Measurements from ENCODE around the gene CPS1.

The CPS1 gene

DNA sequence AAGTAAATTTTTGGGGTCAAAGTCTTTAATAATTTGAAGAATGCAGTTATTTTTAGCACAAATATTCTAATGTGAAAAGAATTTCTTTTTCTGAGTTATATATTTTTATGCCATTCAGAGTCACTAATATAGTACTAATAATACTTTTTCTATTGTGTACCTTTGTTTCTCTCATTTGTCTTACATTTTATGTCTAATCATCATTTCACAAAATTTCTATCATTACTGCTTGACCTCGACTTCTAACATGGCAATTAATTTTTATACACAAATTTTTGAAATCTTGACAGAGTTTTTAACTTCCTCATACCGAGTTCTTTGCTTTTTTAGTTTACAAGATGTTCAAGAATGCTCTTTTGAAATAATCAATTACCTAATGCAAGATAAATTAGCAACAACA lies 8.4 kb upstream of the CPS1 start:
- no peak for FAIRE-seq

DNA sequence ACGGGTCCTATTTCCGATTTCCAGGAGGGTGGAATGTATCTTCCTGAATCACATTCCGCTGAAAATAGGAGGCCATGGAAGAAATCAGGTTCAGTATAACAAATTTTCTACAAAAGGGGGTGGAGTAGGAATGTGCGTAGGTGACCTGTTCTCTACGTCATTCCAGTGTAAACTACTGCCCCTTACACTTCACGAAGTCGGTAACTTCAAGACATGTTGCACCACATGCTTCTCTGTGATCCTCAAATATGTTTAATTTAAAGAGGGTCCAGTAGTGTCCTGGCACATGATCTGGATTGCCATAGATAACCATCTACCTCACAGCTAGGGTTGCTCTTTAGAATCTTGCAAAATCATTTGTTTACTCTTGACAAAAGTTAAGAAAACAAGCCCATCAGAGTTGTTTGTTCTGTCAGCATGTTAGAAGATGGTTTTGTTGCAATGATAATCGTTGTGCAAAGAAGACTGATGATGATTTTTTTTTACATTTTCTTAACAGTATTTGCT lies 7.5 kb upstream of the CPS1 start:
- no peak for FAIRE-seq

DNA sequence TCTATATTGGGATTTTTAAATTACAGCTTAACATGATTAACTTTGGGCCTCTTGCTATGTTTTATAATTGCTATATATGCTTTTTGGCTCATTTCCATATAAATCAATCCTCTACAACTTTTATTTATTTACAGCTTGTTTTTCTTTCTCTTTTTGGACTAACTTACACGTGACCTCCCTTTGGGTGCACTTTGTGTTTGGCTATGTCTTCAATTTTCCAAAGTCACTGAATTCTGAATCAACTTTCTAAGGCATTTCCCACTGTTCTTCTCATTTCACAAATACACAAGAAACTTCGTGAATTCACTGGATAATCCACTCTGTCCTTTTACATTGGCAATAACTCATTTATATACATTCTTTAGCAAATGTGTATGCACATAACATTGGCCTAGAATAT lies 5.4 kb upstream of the CPS1 start:
- FAIRE-seq: no peak

DNA sequence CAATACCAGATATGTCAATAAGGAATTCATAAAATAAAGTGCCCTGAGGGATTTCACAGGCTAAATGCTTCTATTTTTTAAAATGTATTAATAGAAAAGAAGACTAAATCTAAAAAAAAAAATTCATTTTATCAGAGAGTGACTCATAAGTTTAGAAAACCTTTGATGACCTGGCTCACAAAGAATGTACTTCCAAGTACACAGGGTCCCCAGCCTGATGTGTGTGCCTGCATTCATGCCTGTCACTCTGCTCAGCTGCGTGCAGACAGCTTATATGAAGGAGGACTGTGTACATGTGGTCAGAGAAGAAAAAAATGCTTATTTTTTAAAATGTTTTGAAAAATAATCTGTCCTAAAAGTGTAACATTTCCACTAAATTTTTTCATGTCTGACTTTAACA lies 3.0 kb upstream of the CPS1 start:
- no peak for FAIRE-seq

DNA sequence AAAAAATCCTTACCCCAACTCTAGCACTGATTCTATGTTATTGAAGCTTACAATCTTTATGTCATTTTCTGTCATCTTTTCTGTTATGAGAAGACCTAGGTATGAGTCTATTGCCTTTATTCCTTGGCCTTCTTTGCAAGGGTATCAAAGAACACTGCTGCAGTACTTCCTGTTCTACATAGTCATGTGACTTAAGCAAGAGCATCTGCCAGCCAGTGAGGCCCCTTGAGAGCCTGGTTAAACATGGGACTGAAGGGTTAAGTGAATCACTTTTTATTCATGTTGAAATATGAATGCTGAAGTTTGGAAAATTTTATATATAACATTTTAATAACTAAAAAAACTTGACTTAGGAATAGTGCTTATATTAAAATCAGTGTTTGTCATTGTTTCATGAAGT lies 844 bp upstream of the CPS1 start:
- no peak for FAIRE-seq

DNA sequence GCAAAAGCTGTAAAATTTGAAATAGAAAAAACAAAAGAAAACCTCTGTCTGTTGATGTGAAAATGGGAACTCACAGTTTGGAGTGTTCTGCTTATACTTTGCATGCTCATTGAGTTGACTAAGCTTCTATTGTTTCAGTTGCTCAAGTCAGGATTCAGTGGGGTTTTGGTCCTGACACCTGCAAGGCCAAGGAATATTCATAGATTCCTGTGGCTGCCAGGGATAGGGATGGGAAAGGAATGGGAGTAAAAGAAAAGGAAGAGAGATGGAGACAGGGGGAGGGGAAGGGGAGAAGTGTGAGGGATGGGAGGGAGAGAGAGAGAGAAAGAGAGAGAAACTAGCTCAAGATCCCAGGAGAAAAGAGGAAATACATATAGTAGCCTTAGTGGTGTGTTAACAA lies 1.3 kb downstream of the CPS1 start:
- FAIRE-seq: no peak

DNA sequence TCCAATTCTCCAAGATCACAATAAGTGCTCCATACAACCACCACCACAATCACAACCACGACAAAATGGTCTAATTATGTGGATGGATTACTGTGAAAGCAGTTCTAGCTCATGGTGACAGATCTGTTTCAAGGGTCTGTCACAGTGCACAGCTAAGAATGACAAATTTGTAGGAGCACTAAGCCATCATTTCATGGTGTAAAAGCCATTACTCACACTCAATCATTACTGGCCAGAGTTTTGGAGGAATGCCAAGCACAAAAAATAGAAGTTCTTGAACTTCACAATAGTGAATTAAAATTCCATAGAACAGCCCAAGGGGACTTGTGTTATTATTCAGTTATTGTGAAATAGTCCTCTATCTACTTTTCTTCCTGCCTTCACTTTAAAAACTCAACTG lies 2.3 kb downstream of the CPS1 start:
- FAIRE-seq: no peak

DNA sequence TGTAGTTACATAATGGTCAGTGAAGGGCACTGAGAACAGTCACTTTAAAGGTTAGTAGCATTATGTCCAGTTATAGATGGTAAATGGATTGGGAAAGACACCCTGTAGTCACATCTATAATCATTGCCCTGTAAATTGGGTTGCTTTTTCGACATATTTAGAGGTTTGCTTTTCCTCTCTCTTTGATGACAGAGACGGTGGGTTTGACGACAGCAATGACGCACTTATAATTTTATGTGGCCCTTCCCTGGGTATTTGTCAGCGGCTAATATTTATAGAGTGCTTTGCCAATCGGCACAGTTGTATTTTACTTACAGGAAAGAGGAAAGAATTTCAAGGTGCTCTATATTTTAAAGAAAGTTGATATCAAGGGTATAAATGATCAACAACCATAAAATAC lies 2.8 kb downstream of the CPS1 start:
- FAIRE-seq: no peak

DNA sequence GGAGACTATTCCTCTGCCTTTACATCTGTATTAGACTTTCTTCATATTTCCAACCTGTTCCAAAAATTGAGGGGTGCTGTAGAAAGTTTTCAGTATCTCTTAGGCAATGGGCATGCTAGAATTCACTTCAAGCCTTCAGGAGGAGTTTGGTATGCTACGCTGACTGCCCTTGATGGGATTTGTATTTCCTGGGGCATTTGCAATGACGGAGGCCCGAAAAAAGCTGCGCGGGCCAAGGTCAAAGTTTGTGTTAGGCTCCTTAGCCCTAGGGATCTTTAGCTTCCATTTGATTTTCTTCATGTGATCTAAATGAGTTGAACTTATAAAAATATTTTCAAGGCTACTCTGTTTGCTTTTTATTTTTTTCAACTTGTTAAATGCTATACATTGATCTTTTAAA lies 5.1 kb downstream of the CPS1 start:
- FAIRE-seq: no peak

DNA sequence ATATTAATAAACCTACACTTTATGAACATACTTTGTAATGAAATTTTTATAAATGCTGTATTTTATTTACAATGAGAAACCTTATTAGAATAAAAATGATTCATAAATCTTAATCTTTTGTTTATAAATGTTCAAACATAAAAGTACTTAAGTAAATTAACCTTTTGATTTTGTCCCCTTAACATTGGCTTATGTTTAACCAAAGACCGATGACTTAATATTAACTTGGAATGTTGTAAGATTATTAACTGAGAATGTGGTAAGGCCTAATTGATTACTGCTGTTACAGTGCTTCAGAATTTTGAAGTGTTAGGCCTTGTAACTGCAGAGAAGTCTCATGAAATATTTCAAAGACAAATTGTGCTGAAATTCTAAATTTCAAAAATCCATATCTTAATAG lies 5.7 kb downstream of the CPS1 start:
- peak; percentile 31 for FAIRE-seq

DNA sequence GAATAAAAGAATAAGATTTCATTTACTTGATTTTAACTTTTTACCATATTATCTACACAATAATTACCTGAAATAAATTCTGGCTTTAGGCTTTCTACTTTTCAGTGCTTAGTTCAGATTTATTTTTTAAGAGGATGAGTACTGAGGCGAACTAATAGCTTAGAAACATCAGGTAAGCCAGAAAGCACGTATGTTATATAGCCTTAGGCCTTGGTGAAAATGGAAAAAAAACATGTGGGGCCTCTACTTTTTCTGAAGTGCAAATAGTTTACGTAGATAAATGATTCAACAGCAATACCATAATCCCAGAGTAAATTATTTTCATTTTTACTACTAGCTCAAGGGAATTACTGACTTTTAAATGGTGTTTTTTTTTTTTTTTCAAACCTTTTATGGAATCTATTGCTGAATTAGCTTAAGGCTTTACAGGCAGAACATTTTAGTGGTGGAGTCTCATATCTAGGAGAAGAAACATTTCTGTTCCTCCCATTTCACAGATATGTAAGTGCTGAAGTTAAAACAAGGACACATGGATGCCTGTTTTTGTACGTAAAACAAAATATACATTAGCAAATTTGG lies 6.2 kb downstream of the CPS1 start:
- FAIRE-seq: no peak

DNA sequence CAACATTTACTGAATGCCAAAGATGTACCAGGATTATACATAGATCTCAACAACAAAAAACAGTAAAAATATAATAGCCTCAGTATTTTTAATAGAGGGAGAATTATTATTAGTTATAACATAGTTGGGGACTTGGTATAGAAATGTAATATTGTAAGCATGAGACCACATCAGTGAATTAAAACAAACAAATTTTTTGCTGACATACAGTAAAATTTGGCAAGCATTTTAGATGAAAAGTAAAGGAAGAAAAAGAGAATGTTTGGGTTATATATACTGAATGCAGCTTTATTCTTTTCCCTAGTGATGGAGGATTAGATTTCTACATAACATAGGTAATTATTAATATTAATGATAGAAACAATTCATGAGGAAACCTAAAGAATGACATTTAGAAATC lies 10.9 kb downstream of the CPS1 start:
- no peak for FAIRE-seq

DNA sequence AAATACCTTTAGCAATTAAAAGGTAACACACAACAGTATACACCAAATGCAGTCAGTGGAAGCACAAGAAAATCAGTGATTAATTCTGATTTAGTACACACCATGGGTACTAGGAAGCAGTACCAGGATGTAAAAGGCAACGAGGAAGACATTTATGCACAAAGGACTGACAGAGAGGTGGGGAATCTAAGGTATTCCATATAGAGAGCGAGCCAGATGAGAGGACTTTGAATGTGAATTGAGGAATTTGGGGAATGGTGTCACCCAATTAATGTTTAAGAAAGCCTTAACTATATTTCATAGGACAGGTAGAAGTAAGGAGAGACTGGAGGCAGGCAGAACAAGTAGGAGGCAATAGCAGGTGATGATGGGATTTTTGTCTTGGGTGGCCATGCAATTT lies 11.7 kb downstream of the CPS1 start:
- no peak for FAIRE-seq

DNA sequence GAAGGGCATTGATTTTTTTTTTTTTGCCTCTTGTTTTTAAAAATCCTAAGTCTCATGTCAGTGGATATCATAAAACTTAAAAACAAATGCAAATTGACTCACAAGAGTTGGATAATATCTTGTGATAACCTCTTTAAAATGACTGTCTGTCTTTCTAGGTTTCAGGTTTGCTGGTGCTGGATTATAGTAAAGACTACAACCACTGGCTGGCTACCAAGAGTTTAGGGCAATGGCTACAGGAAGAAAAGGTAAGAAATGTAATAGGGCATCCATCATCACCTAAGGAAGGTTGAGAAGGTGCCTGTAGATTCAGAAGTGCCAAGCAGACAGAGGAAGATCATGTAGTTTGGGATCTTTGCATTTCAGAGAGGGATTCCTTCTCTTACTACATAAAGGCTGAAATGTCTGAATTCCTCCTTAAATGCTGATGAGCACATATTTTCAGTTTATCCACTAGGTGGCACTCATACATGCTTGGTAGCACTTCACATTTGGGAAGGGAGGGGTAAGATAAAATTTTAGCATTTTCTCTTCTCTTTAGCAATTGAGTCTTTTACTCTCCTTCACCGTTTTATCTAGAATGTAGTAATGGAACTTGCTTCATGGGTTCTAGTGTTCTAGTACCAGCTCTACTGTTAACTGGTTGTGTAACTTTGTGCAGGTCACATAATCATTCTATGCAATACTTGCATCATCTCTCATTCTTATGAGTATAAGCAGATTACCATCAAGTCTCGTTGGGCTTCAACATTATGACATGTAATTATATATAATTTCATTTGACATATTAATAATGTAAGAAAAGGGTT lies 21.1 kb downstream of the CPS1 start:
- no peak for FAIRE-seq

DNA sequence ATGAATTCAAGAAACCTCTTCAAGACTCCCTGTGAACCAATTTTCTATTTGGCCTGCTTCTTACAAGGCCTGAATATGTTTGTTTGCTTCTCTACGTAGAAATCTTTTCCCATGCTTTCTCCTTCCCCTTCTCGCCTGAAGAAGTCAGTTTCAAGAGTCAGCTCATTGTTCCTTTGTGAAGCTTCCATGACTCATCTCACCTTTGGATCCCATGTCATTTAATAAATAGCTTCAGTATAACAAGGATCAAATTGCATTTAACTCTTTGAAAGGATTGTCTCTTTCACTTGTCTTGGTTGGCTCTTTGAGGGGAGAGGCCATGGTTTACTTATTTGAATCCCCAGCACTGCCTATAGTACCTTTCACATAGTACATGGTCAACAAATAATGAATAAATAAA lies 28.4 kb downstream of the CPS1 start:
- no peak for FAIRE-seq

DNA sequence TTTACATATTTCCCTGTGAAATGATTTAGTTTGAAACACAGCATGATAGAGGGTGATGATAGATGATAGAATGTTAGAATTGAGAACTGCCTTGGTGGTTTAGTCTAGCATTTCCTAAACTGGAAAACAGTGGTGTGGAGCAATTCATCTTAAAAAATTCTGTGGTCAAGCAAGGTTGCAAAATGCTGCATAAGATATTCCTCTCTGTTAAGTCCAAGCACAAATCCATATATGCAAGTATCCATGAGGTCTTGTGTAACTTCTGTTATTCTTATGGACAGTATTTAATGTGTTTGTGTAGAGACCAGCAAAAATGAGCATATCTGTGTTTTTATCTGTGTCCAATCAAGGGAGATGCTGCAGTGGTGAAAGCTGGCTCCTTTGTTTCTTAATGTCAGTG lies 30.0 kb downstream of the CPS1 start:
- FAIRE-seq: no peak

DNA sequence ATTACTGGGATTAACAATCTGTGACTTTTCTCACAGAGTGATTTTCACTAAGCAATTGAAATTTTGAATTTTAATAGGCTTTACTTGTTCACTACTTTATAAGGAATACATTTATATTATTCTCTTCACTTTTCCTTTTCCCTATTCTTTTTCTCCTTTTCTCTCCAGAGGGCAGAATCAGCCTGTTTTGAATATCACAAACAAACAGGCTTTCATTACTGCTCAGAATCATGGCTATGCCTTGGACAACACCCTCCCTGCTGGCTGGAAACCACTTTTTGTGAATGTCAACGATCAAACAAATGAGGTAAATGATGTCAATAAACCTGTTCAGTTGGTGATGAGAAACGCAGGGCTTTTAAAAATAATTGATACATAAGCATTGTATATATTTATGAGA lies 35.3 kb downstream of the CPS1 start:
- no peak for FAIRE-seq

DNA sequence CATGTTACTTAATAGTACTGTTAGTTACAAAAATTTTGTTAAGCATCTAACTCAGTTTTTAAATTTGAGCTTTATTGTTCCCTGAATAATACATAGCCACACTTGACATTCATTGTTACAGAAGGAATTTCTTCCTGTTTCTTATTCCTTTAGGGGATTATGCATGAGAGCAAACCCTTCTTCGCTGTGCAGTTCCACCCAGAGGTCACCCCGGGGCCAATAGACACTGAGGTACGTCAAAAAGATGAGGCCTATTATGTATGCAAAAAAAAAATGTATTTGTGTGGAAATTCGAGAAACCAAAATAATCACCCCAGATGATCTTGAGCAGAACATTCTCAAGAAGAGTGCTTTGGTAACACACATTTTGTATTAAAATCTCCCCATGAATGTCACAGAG lies 36.3 kb downstream of the CPS1 start:
- FAIRE-seq: no peak

DNA sequence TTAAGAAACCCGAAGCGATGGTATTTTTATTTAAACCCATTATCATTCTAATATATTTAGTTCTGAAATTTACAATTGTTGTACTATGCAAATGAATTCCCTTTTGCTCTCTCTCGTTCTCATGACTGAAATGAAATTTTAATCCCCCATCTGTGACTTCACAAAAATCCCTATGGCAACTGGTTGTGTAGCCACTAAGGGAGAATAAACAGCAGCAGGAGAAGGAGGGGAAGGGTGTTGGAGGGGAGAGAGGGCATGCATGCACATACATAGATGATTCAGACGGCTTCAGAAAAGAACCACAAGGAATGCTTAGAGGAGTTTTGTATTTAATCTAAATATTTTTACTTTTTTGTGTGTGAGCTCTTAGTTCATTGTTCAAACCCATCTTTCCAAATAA lies 36.8 kb downstream of the CPS1 start:
- no peak for FAIRE-seq

DNA sequence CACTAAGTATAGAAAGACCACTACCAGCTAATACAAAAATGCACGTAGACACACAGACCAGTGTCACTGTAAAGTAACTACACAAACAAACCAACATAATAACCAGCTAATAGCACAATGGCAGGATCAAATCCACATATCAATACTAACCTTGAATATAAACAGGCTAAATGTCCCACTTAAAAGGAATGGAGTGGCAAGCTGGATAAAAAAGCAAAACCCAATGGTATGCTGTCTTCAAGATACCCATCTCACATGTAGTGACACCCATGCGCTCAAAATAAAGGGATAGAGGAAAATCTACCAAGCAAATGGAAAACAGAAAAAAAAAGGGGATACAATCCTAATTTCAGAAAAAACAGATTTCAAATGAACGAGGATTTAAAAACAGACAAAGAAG lies 41.8 kb downstream of the CPS1 start:
- FAIRE-seq: no peak

DNA sequence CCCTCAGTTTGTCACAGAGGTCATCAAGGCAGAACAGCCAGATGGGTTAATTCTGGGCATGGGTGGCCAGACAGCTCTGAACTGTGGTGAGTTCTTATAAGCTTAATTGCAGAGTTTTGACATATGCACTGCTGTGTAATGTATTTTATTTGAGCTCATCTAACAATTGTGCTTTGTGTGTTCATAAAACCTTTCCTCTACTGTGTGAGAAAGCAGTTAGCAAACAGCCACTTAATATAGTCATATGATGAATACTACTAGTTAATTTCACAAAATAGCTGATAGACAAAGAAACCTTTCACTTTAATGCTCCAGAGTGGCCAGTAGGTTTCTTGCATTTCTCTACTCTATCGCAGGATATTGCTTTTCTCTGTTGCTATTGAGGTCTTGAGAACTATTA lies 43.1 kb downstream of the CPS1 start:
- no peak for FAIRE-seq

DNA sequence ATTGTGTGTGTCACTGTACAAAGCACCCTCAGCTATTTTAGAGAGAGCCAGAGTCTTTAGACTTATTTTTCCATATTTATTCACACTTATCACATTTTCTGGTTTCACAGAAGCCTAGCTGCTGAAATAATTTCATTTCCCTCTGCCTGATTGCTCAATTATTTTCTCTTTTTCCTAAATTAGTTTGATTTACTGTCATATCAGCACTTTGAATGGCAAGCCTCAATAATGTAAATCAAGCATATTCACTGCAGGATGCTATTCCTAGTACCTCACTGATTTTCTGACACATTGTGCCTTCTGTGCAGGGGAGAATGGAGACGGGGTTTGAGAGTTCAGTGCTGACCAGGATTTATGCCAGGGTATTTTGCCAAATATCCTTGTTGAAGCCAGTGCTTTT lies 48.3 kb downstream of the CPS1 start:
- FAIRE-seq: no peak

DNA sequence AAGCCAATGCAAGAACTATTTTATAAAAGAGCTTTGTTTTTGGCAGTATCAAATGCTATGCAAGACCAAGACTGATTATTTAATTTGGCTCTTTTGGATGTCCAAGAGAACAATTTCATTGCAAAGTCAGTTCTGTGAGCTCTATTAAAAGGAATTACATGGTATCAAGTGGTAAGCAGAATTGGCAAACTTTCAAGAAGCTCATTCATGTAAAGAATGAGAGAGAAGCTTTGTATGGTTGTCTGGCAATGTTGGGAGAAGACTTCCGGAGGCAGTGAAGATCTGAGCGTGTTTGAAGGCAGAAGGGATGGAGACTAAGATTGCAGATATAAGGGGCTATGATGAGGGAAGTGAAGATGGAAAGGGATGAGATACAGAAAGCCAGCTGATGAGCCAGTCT lies 49.6 kb downstream of the CPS1 start:
- no peak for FAIRE-seq

DNA sequence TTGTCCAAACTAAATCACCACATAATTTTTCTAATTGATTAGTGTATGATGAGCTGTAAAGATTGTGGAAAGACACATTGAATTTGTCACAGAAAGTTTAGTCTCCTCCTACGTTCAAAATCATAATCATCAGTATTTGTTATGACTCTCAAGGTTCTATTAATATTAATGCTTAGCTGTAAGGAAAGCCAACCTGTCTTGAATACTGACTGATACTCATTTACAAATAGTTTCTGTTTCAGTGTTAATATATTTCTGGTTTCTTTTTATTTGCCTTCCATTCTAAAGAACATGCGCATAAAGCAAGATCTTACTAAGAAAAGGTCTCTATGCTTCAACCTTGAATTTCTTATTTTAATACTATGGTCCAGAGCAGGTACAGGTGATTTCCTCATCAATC lies 55.1 kb downstream of the CPS1 start:
- FAIRE-seq: no peak

DNA sequence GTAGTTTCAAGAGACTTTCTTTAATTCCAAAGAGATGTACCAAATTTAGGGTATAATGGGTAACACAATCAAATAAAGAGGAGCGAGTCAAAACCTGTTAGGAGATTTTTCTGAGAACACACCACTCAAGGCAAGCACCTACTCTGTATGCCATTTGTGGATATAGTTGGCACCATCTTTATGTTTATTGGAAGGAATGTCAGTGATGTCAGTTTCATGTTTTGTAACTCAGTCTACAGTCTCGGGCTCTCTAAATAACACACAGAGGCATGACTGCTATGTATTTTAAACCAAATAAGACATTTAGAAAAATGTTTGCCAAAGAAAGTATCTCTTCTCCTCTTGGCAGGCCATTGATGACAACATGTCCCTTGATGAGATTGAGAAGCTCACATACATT lies 59.7 kb downstream of the CPS1 start:
- FAIRE-seq: no peak
